KOPT-K1 (cell line): ENCODE measurements around the gene FAM151A.
"Not testable (repeated sequence)": the region's sequence is repeated elsewhere in the genome, so short reads cannot be mapped to it uniquely, and the experiment has no call there.

Experiments
- H3K27ac ChIP-seq: fragments of 200-600 bp; sonication (generic); 2 replicates; pipeline ENCODE4 v1.5.1; 2016; ENCODE audit warnings: antibody characterized with exemption, mild to moderate bottlenecking, low read depth, low read length; ENCODE audit not compliant: poor library complexity, severe bottlenecking
- H3K36me3 ChIP-seq: fragments of 200-600 bp; sonication (generic); 2 replicates; pipeline ENCODE4 v1.5.1; 2017; ENCODE audit warnings: antibody characterized with exemption, mild to moderate bottlenecking, low read length, moderate library complexity; ENCODE audit not compliant: insufficient read depth
- H3K9me3 ChIP-seq: fragments of 200-600 bp; sonication (generic); 2 replicates; pipeline ENCODE4 v1.5.1; 2017; ENCODE audit warnings: antibody characterized with exemption, low read length, mild to moderate bottlenecking; ENCODE audit not compliant: insufficient read depth, poor library complexity, severe bottlenecking

The FAM151A gene

GRCh38 chr1:54645806-54646676, 22.7 kb upstream of the FAM151A start:
- Histone ChIP-seq H3K27ac (no peak overlapping the region), H3K36me3 (no peaks in the 10 kb centered on the region), H3K9me3 (peaks cover 16% of the 10 kb centered on the region)

GRCh38 chr1:54643736-54644135, 20.4 kb upstream of the FAM151A start:
- H3K36me3 ChIP-seq: no peaks in the 10 kb centered on the region
- H3K27ac ChIP-seq: no peak overlapping the region
- H3K9me3 ChIP-seq: peaks cover 16% of the 10 kb centered on the region

- no peak within 1 kb of the TSS for H3K27ac ChIP-seq
- H3K9me3 ChIP-seq: peaks cover 16% of the 10 kb centered on the region
- H3K36me3 ChIP-seq: no peaks in the 10 kb centered on the region
These were observed 17.8 kb upstream of the FAM151A start, which contains the start of gene MROH7 for GRCh38 chr1:54640863-54641836. MROH7 (plus strand) TSS chr1:54641786; CDS start chr1:54652927, 11,141 bp downstream.

GRCh38 chr1:54640361-54640760, 17.0 kb upstream of the FAM151A start:
- H3K36me3 ChIP-seq: no peaks in the 10 kb centered on the region
- peaks cover 16% of the 10 kb centered on the region for H3K9me3 ChIP-seq
- no peak overlapping the region for H3K27ac ChIP-seq

- H3K27ac ChIP-seq, H3K9me3 ChIP-seq, H3K36me3 ChIP-seq: not testable (repeated sequence)
These were observed 13.4 kb upstream of the FAM151A start for GRCh38 chr1:54636461-54637446.

- H3K27ac ChIP-seq, H3K36me3 ChIP-seq, H3K9me3 ChIP-seq: not testable (repeated sequence)
These were observed 12.5 kb upstream of the FAM151A start for GRCh38 chr1:54635804-54636203.

- Histone ChIP-seq H3K36me3 (no peaks in the 10 kb centered on the region), H3K9me3 (no peaks in the 10 kb centered on the region), H3K27ac (no peak overlapping the region)
These were observed 3.9 kb upstream of the FAM151A start for GRCh38 chr1:54627196-54627595.

GRCh38 chr1:54624466-54625464, 1.4 kb upstream of the FAM151A start:
- Histone ChIP-seq H3K27ac (no peak overlapping the region), H3K9me3 (no peaks in the 10 kb centered on the region), H3K36me3 (no peaks in the 10 kb centered on the region)

GRCh38 chr1:54619749-54620148, 3.6 kb downstream of the FAM151A start:
- Histone ChIP-seq H3K9me3 (no peaks in the 10 kb centered on the region), H3K27ac (no peak overlapping the region), H3K36me3 (no peaks in the 10 kb centered on the region)

- Histone ChIP-seq H3K27ac (no peak overlapping the region), H3K9me3 (no peaks in the 10 kb centered on the region), H3K36me3 (no peaks in the 10 kb centered on the region)
These were observed 7.6 kb downstream of the FAM151A start for GRCh38 chr1:54615531-54616279.

- Histone ChIP-seq H3K36me3 (no peaks in the 10 kb centered on the region), H3K9me3 (no peaks in the 10 kb centered on the region), H3K27ac (no peak overlapping the region)
These were observed 8.8 kb downstream of the FAM151A start for GRCh38 chr1:54614563-54614962.

GRCh38 chr1:54614024-54614423, 9.3 kb downstream of the FAM151A start:
- Histone ChIP-seq H3K9me3 (no peaks in the 10 kb centered on the region), H3K27ac (no peak overlapping the region), H3K36me3 (no peaks in the 10 kb centered on the region)

GRCh38 chr1:54611621-54612020, 11.7 kb downstream of the FAM151A start:
- Histone ChIP-seq H3K27ac (no peak overlapping the region), H3K9me3 (no peaks in the 10 kb centered on the region), H3K36me3 (no peaks in the 10 kb centered on the region)
